ENCODE results near the gene PHLDB1.

PHLDB1 gene

DNA sequence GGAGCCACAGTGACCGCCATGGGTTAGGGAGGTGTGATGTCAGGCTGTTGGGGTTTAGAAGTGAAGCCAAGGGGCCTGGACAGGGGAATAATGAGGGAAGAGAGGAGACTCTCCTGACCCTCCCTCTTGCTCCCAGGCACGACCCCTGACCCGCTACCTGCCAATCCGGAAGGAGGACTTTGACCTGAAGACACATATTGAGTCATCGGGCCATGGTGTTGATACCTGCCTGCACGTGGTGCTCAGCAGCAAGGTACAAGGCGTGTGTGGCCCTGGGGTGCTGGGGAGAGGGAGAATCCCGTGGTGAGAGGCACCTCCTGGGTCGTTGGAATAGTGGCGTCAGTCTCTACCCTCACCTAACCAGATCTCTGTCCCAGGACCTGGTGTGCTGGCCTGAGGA lies 42.5 kb downstream of the PHLDB1 start:
- H3K27me3 ChIP-seq (ENCODE audit: insufficient read depth, poor library complexity, severe bottlenecking): peaks cover 5% of the 10 kb centered on the region
- no peak for DNase-seq (ENCODE audit: low read depth in 1 of 2, low spot score in 1 of 2)

GRCh38 chr11:118650366-118650765 lies 43.0 kb downstream of the PHLDB1 start:
- TF ChIP-seq GABPA (IDR thresholded peaks at IDR 0.05; ENCODE audit: low read depth) (no peak), REST (IDR thresholded peaks at IDR 0.05; ENCODE audit: insufficient replicate concordance, low read depth) (no peak), POLR2AphosphoS5 (IDR thresholded peaks at IDR 0.05; ENCODE audit: low read depth) (no peak), SPI1 (IDR thresholded peaks at IDR 0.05; ENCODE audit: borderline replicate concordance, low read depth) (no peak)
- TF ChIP-seq, protein P1, sequence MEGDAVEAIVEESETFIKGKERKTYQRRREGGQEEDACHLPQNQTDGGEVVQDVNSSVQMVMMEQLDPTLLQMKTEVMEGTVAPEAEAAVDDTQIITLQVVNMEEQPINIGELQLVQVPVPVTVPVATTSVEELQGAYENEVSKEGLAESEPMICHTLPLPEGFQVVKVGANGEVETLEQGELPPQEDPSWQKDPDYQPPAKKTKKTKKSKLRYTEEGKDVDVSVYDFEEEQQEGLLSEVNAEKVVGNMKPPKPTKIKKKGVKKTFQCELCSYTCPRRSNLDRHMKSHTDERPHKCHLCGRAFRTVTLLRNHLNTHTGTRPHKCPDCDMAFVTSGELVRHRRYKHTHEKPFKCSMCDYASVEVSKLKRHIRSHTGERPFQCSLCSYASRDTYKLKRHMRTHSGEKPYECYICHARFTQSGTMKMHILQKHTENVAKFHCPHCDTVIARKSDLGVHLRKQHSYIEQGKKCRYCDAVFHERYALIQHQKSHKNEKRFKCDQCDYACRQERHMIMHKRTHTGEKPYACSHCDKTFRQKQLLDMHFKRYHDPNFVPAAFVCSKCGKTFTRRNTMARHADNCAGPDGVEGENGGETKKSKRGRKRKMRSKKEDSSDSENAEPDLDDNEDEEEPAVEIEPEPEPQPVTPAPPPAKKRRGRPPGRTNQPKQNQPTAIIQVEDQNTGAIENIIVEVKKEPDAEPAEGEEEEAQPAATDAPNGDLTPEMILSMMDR (IDR thresholded peaks at IDR 0.05; ENCODE audit: insufficient read depth, low read length): no peak
- H3K27me3 ChIP-seq (ENCODE audit: insufficient read depth, poor library complexity, severe bottlenecking): peaks cover 5% of the 10 kb centered on the region
- no peak overlapping the region for H3K27ac ChIP-seq (replicated peaks)
- no peak for DNase-seq (ENCODE audit: low read depth in 1 of 2, low spot score in 1 of 2)
- H3K4me3 ChIP-seq (replicated peaks; ENCODE audit: insufficient read depth, low read length): no peak overlapping the region

More for the DNA sequence above, 42.5 kb downstream of the PHLDB1 start:
- Histone ChIP-seq H3K27ac (replicated peaks) (no peak overlapping the region), H3K4me3 (replicated peaks; ENCODE audit: insufficient read depth, low read length) (no peak overlapping the region)
- no peak for TF ChIP-seq POLR2AphosphoS5 (IDR thresholded peaks at IDR 0.05; ENCODE audit: low read depth)
- no peak for TF ChIP-seq REST (IDR thresholded peaks at IDR 0.05; ENCODE audit: insufficient replicate concordance, low read depth)
- TF ChIP-seq, protein P1 (IDR thresholded peaks at IDR 0.05; ENCODE audit: insufficient read depth, low read length): no peak
- TF ChIP-seq SPI1 (IDR thresholded peaks at IDR 0.05; ENCODE audit: borderline replicate concordance, low read depth): no peak
- TF ChIP-seq GABPA (IDR thresholded peaks at IDR 0.05; ENCODE audit: low read depth): no peak

- Histone ChIP-seq H3K27me3 (ENCODE audit: insufficient read depth, poor library complexity, severe bottlenecking) (peaks cover 3% of the 10 kb centered on the region), H3K4me3 (replicated peaks; ENCODE audit: insufficient read depth, low read length) (no peak overlapping the region), H3K27ac (replicated peaks) (no peak overlapping the region)
- no peak for DNase-seq (ENCODE audit: low read depth in 1 of 2, low spot score in 1 of 2)
- no peak for TF ChIP-seq GABPA (IDR thresholded peaks at IDR 0.05; ENCODE audit: low read depth)
- no peak for TF ChIP-seq POLR2AphosphoS5 (IDR thresholded peaks at IDR 0.05; ENCODE audit: low read depth)
- TF ChIP-seq, protein P1 (IDR thresholded peaks at IDR 0.05; ENCODE audit: insufficient read depth, low read length): no peak
- TF ChIP-seq SPI1 (IDR thresholded peaks at IDR 0.05; ENCODE audit: borderline replicate concordance, low read depth): no peak
- TF ChIP-seq REST (IDR thresholded peaks at IDR 0.05; ENCODE audit: insufficient replicate concordance, low read depth): no peak
Observed at GRCh38 chr11:118651820-118652219, 44.4 kb downstream of the PHLDB1 start.

Measured in HL-60 (cell line).